ENCODE measurements around the gene CDK7.

DNA sequence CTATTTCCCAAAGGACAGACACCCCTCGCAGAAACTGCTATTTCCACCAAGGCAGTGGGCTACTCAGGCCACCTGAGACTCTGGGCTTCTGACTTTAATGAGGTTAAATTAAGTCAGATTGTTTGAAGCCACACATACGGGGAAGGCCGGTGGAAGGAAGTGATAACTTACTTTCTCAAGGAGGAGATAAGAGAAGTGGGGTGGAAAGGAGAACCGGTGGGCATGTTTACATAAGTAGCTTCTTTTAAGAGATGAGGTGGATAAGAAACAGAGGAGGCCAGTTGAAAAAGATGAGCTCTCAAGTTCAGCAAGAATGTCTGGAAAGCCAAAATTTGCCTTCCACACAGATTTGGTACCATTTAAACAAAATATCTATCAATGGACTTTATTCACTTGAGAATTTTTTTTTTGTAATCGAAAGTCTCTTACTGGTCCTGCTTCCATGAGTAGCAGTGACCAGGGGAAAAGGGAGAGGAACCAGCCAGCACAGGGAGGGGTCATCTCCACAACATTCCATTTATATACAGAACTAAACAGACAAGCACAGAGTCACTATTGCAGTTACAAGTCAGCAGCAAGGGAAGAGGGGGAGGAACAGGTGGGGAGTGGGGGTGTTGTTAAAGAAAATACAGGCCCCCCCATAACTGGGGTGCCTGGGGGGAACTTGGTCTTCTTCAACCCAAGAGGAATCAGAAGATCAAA, 77.9 kb downstream of the CDK7 start:
- TF ChIP-seq, protein P1, sequence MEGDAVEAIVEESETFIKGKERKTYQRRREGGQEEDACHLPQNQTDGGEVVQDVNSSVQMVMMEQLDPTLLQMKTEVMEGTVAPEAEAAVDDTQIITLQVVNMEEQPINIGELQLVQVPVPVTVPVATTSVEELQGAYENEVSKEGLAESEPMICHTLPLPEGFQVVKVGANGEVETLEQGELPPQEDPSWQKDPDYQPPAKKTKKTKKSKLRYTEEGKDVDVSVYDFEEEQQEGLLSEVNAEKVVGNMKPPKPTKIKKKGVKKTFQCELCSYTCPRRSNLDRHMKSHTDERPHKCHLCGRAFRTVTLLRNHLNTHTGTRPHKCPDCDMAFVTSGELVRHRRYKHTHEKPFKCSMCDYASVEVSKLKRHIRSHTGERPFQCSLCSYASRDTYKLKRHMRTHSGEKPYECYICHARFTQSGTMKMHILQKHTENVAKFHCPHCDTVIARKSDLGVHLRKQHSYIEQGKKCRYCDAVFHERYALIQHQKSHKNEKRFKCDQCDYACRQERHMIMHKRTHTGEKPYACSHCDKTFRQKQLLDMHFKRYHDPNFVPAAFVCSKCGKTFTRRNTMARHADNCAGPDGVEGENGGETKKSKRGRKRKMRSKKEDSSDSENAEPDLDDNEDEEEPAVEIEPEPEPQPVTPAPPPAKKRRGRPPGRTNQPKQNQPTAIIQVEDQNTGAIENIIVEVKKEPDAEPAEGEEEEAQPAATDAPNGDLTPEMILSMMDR (IDR thresholded peaks at IDR 0.05): no peak
- no peak for TF ChIP-seq POLR2A (IDR thresholded peaks at IDR 0.05)
